Brain pericyte (primary cell): ENCODE measurements around the gene MYL12B.
"Not testable (repeated sequence)": the region's sequence is repeated elsewhere in the genome, so short reads cannot be mapped to it uniquely, and the experiment has no call there.

Experiments
- DNase-seq: peaks from one replicate; pipeline ENCODE4 v3.0.0-alpha.2; 2012; ENCODE audit warnings: low read depth, low spot score

Gene MYL12B

GRCh38 chr18:3297025-3297984 lies 35.4 kb downstream of the MYL12B start:
- peak; percentile 57 for DNase-seq

- DNase-seq: no peak
Measured at GRCh38 chr18:3304832-3305231, 42.9 kb downstream of the MYL12B start.

- DNase-seq: peak; percentile 75
Measured at GRCh38 chr18:3305354-3305762, 43.4 kb downstream of the MYL12B start.

- DNase-seq: no peak
Measured at GRCh38 chr18:3305933-3306332, 44.0 kb downstream of the MYL12B start.

- DNase-seq: no peak
Measured at GRCh38 chr18:3306391-3306790, 44.5 kb downstream of the MYL12B start.

- DNase-seq: no peak
Measured at GRCh38 chr18:3313685-3314084, 51.8 kb downstream of the MYL12B start.

- not testable (repeated sequence) for DNase-seq
Measured at GRCh38 chr18:3315344-3315743, 53.4 kb downstream of the MYL12B start.

GRCh38 chr18:3319399-3319798 lies 57.5 kb downstream of the MYL12B start:
- DNase-seq: no peak

GRCh38 chr18:3319894-3320454 lies 58.0 kb downstream of the MYL12B start:
- no peak for DNase-seq

GRCh38 chr18:3321133-3321812 lies 59.3 kb downstream of the MYL12B start:
- DNase-seq: no peak

- no peak for DNase-seq
Measured at GRCh38 chr18:3323900-3324299, 62.0 kb downstream of the MYL12B start.
